Measurements from ENCODE around the gene TAAR8.

TAAR8 gene, protein sequence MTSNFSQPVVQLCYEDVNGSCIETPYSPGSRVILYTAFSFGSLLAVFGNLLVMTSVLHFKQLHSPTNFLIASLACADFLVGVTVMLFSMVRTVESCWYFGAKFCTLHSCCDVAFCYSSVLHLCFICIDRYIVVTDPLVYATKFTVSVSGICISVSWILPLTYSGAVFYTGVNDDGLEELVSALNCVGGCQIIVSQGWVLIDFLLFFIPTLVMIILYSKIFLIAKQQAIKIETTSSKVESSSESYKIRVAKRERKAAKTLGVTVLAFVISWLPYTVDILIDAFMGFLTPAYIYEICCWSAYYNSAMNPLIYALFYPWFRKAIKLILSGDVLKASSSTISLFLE

GRCh38 chr6:132552372-132552771, at the start of gene TAAR8:
TAAR8 (plus strand) TSS chr6:132552672; CDS start chr6:132552693, 21 bp downstream.
- Histone ChIP-seq H3K27me3 (ENCODE audit: control insufficient read depth, insufficient read depth, low read length) (no peaks in the 10 kb centered on the region), H3K27ac (no peak within 1 kb of the TSS), H3K36me3 (ENCODE audit: control insufficient read depth, insufficient read depth, low read length) (no peaks in the 10 kb centered on the region), H3K79me2 (no peaks in the 10 kb centered on the region), H3K9ac (no peak within 1 kb of the TSS), H3K4me2 (ENCODE audit: low read length) (no peak within 1 kb of the TSS), H3K4me3 (ENCODE audit: low read depth, low read length) (no peak within 1 kb of the TSS), H3K9me3 (ENCODE audit: control insufficient read depth, low read length) (no peaks in the 10 kb centered on the region), H2AFZ (no peak within 1 kb of the TSS), H3K4me1 (no peaks in the 10 kb centered on the region)
- TF ChIP-seq, protein P1, sequence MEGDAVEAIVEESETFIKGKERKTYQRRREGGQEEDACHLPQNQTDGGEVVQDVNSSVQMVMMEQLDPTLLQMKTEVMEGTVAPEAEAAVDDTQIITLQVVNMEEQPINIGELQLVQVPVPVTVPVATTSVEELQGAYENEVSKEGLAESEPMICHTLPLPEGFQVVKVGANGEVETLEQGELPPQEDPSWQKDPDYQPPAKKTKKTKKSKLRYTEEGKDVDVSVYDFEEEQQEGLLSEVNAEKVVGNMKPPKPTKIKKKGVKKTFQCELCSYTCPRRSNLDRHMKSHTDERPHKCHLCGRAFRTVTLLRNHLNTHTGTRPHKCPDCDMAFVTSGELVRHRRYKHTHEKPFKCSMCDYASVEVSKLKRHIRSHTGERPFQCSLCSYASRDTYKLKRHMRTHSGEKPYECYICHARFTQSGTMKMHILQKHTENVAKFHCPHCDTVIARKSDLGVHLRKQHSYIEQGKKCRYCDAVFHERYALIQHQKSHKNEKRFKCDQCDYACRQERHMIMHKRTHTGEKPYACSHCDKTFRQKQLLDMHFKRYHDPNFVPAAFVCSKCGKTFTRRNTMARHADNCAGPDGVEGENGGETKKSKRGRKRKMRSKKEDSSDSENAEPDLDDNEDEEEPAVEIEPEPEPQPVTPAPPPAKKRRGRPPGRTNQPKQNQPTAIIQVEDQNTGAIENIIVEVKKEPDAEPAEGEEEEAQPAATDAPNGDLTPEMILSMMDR (IDR thresholded peaks at IDR 0.05), result no peak

- H3K79me2 ChIP-seq, result peaks cover 33% of the 10 kb centered on the region
- H3K27me3 ChIP-seq (ENCODE audit: control insufficient read depth, insufficient read depth, low read length), result no peaks in the 10 kb centered on the region
- H3K36me3 ChIP-seq (ENCODE audit: control insufficient read depth, insufficient read depth, low read length), result no peaks in the 10 kb centered on the region
- no peak overlapping the region for H3K4me2 ChIP-seq (ENCODE audit: low read length)
- H3K9ac ChIP-seq, result no peak overlapping the region
- no peaks in the 10 kb centered on the region for H3K9me3 ChIP-seq (ENCODE audit: control insufficient read depth, low read length)
- no peak overlapping the region for H3K4me3 ChIP-seq (ENCODE audit: low read depth, low read length)
- H3K27ac ChIP-seq, result no peak overlapping the region
- TF ChIP-seq, protein P1 (IDR thresholded peaks at IDR 0.05), result no peak
- peaks cover 11% of the 10 kb centered on the region for H3K4me1 ChIP-seq
- no peak overlapping the region for H2AFZ ChIP-seq
Observed at GRCh38 chr6:132504757-132505156, 47.7 kb upstream of the TAAR8 start.

DNA sequence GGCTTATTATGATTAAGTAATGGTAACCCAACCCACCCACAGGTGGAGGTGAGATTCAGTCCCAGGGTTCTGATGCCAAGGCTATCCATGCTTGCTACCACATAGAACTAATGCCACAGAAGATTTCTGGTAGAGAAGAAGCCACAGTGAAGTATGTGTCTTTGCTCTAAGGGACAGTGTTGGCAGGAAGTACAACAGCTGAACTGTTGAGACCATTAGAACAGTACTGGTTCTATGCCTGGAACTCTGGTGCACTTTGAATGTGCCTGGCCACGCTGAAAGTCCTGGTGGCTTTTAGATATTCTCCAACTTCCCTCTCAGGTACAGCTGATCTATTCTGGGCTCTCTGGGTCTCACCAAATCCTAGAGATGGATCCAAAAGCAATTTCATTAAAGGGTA, 47.3 kb upstream of the TAAR8 start:
- H3K9me3 ChIP-seq (ENCODE audit: control insufficient read depth, low read length), result no peaks in the 10 kb centered on the region
- no peak overlapping the region for H2AFZ ChIP-seq
- no peaks in the 10 kb centered on the region for H3K36me3 ChIP-seq (ENCODE audit: control insufficient read depth, insufficient read depth, low read length)
- TF ChIP-seq, protein P1 (IDR thresholded peaks at IDR 0.05), result no peak
- no peaks in the 10 kb centered on the region for H3K27me3 ChIP-seq (ENCODE audit: control insufficient read depth, insufficient read depth, low read length)
- H3K9ac ChIP-seq, result no peak overlapping the region
- no peak overlapping the region for H3K27ac ChIP-seq
- H3K79me2 ChIP-seq, result peaks cover 37% of the 10 kb centered on the region
- no peak overlapping the region for H3K4me3 ChIP-seq (ENCODE audit: low read depth, low read length)
- H3K4me1 ChIP-seq, result peaks cover 8% of the 10 kb centered on the region
- H3K4me2 ChIP-seq (ENCODE audit: low read length), result no peak overlapping the region

GRCh38 chr6:132506461-132506860, 46.0 kb upstream of the TAAR8 start:
- Histone ChIP-seq H3K27me3 (ENCODE audit: control insufficient read depth, insufficient read depth, low read length) (no peaks in the 10 kb centered on the region), H3K4me1 (peaks cover 14% of the 10 kb centered on the region), H3K4me2 (ENCODE audit: low read length) (no peak overlapping the region), H3K4me3 (ENCODE audit: low read depth, low read length) (no peak overlapping the region), H3K9me3 (ENCODE audit: control insufficient read depth, low read length) (no peaks in the 10 kb centered on the region), H3K9ac (no peak overlapping the region), H3K36me3 (ENCODE audit: control insufficient read depth, insufficient read depth, low read length) (no peaks in the 10 kb centered on the region), H3K27ac (no peak overlapping the region), H3K79me2 (peaks cover 42% of the 10 kb centered on the region), H2AFZ (no peak overlapping the region)
- TF ChIP-seq, protein P1 (IDR thresholded peaks at IDR 0.05), result no peak

All from parathyroid adenoma (tissue), 2 donors.